Activated T-cell treated with anti-CD3 and anti-CD28 coated beads, Interleukin-2, amount 50 U/mL, for 1 hour (primary cell): ENCODE results near the gene PMVK.

Experiments
- DNase-seq: peaks from one replicate; pipeline ENCODE4 v3.0.0-alpha.2; 2020

The PMVK gene

DNA sequence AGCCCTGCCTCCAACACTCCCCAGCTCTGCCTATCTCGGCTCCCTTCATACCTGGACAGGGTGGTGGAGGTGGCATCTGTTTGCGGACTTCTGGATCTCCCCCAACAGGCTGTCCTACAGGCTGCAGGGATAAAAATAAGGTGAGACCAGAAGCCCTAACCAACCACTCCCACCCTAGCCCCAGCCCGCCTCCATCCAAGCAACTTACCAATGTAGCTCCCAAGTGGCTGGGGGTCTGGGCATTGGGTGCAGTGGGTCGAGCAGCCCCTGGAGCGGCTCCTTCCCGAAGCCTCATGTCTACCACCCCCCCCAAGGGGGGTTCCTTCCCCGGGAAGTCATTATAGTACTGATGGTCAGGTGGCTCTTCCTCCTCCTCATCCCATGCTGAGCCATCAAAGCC is 29.6 kb upstream of the PMVK start:
- DNase-seq = no peak

DNA sequence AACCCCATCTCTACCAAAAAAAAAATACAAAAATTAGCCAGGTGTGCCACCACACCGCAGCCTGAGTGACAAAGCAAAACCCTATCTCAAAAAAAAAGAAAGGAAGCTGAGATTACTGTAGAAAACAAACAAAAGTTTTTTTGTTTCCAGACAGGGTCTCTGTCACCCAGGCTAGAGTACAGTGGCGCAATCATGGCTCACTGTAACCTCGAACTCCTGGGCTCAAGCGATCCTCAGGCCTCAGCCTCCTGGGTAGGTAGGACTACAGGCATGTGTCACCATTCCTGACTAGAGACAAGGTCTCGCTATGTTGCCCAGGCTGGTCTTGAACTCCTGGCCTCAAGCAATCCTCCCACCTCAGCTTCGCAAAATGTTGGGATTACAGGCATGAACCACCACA is 27.8 kb upstream of the PMVK start:
- DNase-seq = no peak

DNA sequence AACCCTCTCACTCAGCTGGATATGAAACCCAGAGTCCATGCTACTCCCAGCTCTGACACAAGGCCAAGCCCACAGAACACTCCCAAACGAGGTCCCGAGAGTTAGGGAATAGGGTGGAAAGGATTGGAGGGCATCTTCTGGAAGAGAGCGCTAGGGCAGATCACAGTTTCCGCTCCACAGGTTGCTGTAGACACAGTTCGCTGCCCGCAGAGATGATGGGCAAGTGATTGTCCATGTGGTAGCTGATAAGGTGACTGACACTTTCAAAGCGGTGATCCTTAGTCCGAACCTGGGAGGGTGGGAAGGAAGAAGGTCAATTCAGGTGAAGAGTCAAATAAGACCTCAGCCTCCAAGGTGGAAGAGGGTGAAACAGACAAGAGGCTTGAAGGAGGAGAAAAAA is 27.1 kb upstream of the PMVK start:
- no peak for DNase-seq

DNA sequence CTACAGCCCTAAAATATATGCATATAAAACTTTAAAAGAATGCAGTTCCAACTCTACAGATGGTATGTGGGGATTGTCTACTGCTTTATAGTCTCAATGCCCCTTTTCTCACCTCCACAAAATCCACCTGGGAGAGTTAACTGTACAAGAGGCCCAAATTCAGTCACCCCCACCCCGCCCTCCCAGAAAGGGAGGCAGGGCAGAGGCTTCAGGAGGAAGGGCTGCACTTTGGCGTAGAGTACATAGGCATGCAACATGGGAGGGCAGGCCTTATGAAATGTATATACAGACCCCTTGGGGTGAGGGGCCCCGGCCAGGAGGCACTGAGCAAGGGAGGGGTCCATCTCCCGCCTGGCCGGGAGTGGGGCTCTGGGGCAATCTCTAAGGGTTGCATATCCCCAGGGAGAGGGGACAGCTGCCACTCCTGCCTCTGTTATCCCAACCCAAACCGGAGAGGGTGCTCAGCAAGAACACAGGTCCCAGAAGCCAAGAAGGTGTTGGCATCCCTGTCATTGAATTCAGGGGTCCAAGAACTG is 26.3 kb upstream of the PMVK start:
- no peak for DNase-seq

DNA sequence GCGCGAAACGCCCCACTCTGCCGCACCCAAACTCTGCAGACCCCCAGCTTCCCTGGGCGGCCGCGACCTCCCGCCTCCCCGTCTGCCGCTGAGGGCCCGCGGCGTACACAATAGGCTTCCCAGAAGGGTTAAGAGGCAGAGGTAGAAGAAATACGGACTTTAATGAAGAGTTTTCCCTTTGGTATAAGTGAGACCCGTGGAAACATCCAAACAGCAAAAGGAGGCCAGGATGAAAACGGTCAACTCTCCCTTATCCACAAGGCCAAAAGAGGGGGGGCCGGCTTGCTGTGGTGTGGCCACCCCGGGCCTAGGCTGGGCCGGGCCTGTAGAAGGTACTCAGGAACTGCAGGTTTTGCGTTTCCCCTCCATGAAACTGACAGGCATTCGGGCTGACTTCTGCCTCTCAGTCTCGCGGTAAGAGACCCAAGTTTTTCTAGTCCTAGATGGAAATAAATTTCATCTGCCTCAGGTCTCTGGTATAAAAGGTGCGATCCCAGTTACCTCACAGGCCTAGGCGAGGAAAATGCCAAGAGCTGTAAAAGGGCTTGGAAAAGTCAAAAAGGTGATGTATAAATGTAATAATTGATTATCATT is 25.7 kb upstream of the PMVK start:
- DNase-seq = no peak

DNA sequence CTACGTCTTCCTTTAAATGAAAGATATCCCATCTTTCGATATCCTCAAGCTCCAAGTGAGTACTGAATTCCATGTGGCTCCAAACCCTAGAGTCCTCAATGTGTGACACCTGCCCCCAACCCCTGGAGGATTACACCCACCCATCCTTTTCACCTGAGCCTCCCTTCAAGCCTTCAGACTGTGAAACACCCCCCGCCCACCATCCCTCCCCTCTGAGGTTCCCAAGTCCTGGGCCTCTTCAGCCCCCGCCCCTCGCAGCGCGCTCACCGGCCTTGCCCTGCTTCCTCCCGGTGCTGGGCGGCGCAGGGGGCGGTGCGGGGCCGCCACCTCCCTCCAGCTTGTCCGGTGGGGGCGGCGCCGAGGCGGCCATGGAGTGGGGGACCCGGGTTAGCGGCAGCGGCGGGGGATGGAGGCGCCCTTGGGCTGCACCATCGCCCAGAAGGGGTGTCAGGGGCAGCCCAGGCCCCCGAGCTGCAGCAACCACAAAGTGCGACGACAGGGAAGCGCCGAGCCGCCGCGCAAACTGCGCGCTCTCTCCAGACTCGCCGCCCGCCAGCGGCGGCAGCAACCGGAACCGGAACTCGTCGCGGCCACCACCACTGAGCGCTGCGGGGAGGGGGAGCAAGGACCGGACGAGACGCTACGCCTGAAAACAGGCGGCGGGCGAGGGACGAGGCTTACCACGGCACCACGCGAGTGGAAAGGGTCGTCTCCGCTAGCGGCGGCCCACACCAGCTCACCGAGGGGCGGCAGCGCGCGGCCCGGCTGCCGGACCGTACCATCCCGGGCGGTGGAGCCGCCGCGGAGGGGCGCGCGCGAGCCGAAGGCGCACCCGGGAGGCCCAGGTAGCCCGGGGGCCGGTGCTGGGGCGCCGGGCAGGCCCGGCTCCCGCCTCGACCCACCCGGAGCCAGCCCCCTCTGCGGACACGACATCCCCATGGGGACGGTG is 25.0 kb upstream of the PMVK start, which contains the start of gene PYGO2:
TSS of gene PYGO2 (minus strand) at position 576 of the 949 bp plus-strand sequence. CDS start at position 370, 206 bp downstream.
- peak; percentile 86 for DNase-seq

DNA sequence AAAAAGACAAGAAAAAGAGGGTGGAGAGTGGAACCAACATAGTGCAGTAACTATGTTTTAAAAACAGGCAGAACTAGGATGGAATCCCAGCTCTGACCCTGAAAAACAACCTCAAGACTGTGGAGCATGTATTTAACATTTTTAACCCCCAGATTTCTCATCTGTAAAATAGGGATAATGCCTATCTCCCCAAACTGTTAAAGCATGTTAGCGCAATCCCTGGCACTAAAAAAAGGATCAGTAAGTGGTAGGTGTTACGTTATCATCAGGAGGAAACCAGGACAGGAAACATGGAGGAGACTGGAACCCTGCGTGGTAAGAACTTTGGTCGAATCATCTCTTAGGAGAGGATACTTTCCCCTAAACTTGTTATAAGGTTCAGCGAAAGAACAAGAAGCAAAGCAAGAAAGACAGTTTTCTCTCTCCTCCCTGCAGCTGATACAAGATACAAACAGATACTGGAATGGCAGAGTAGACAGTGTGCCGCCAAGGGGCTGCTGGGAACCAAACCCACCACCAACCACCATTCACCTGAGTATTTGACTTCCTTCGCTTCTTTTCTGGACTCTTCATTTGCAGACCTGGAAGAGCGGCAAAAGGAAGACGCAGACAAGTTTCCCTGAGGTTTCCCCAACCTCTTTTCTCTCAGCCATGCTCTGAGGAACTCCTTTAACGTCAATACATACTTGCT is 24.1 kb upstream of the PMVK start:
- no peak for DNase-seq

DNA sequence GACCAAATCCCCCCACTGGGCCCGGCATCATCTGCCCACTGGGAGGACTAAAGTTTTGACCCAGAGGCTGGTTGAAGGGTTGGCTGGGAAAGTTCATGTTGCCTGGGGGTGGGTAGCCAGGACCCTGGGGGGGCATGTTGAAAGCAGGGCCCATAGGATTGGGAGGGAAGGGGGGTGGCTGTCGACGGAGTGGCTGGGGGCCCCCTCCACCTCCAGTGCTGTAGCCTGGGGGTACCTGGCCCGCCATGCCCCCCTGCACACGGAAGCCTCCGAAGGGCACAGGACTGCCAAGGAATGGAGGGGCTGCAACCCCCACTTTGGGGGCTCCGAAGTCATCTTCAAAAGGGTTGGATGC is 22.9 kb upstream of the PMVK start:
- no peak for DNase-seq

DNA sequence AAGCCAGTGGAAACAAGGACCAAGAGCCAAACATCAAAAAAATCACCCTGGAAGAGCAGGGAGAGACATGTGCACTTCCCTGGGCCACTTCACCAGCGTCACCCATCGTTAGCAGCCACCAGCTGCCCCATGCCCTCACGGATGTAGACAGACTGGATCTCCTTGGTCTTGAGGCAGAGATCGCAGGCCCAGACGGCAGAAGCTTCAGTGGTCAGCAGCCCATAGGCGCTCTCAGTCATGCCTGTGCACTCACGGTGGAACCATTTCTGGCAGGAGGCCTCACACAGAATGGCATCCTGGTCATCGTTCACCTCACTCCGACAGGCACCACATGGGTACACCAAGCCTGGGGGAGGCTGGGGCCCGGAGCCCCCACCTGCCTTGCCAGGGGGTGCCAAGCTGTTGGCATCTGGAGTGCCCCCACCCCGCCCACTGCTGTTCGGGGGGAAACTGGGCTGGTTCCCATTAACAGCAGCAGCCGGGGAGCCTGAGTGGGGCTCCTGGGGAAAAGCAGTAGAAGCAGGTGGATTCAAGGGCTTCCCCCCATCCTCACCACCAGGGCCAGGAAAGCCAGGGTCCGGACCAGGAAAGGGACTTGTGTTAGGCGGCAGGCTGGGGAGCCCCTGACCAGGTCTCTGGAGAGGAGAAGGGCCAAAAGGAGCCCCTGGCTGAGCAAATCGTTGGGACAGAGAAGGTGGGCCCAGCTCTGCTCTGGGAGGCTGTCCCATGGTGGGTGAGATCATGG is 22.3 kb upstream of the PMVK start:
- peak; percentile 18 for DNase-seq

DNA sequence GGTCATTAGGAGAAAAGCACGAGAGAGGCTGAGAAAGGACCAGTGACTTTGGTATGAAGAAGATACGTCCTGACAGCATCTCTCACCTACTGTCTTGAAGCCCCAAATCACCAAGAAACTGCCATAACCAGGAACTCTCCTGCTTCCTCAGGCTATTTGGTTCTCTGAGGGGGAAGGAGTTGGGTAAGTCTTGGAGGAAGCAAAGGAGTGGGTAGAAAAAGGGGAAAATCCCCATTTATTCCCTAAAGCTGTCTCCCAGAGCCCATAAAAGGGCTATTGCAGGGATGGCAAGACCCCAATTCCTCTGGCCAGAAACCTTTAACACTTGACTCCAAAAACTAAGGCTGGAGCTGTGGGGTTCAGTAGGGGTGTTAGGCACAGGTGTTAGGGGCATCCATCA is 21.5 kb upstream of the PMVK start:
- DNase-seq = no peak

DNA sequence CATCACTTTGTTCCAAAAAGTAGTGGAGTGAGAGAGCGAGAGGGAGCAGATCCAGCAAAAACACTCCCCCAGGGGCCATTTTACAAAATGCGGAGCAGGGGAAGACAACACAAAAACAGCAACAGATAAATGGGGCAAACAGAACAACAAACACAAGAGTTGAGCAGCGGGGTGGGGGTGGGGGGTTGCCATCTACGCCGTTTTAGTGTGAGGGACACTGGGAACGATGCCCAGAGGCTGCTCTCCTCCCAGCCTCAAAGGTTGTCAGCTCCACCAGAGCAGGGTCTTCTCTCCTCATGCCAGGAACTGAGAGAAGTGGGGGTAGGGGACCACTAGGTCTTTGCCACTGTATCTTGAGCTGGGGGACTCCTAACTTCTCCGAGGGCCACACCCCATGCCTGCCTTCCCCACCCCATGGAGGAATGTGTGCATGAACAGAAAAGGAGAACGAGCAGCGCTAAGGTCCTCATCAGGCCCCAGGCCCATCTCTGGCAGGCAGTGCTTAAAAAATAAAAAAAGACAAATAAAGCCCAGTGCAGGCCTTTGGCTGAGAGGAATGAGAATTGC is 20.7 kb upstream of the PMVK start:
- DNase-seq = peak; percentile 17

DNA sequence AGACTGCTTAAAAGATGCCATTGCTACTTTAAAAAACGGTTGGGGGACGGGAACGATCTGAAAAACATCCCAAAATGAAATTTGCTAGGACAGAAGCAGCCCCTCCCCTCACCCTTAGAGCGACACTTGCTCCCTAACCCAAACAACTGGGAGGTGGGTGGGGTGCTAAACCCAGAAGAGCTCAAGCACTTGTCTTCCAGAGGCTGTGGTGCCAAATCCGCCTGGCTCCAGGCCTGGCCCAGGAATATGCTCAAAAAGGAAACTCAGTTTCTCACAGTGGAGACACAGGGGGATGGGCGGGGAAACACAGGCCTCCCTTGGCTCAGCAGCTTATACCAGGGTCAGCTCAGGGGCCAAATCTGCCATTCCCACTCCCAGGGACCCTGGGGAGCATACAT is 20.0 kb upstream of the PMVK start:
- DNase-seq = peak; percentile 18

DNA sequence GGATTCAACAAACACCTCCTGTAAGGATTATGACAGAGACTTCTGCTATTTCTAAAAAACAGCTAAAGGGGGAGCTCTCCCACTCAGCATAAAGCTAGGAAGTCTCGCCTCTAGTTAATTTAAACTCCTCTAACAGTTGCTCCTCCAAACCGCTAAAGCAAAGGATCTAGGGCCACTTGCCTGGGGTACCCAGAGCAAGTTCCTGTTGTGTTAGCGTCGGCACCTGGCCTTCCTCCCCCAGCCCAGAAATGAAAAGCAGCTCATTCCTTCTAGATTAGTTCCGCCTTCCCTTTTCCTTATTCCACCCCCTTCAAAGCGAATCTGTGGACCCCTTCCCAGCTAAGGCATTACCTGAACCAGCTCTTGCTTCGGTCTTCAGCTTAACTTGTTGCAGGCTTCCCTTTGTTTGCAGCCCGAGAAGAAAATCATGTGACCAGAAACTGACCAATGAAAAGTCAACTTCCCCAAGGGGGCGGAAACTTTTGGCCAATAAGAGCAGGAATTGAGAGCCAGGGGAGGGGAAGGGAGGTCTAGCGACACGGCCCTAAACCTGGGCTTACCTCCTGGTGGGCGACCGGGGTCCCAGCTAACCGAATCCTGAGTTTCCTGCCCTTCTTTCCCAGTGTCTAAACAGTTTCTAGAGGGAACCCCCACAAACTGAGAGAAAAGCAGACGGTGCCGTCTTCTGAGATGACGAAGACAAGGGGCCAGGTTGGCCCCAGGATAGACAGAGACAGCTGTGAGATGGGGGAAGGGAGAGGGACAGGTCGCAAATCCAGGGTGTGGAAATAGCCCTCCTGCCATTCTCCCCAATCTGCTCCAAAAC is 19.4 kb upstream of the PMVK start, which contains the start of gene PBXIP1:
TSS of gene PBXIP1 (minus strand) at position 382 of the 826 bp plus-strand sequence. CDS start 2,378 bp downstream, outside the sequence.
- DNase-seq = peak; percentile 69

DNA sequence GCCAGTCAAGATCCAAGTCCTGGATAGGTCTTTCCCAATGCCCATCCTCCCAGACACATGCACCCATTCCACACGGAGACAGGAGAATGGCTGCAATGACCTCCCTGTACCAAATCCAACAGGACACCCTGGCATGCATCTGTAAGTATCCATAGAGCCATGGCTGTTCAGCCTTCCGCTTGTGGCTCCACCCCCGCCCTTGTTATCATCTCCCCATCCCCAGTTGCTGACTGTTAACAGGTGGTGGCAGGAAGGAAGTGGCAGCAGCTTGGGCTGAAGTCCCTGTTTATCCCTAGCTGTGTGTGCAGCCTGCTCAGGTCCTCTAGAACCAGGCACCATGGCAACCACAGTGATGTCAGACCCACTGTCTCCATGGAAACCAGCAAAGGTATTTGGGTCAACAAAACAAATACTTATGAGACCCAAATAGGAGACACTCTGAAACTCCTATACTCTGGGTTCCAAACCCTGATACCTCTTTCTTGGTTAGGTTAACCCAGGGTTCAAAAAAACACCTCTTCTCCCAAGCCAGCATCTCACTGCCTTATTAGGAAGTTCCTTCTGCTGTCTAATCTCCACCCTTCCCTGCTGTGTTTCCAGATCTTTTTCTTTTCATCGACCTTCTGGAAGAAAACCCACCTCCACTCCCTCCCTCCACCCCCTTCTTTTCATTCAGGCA is 18.7 kb upstream of the PMVK start:
- DNase-seq = peak; percentile 88

DNA sequence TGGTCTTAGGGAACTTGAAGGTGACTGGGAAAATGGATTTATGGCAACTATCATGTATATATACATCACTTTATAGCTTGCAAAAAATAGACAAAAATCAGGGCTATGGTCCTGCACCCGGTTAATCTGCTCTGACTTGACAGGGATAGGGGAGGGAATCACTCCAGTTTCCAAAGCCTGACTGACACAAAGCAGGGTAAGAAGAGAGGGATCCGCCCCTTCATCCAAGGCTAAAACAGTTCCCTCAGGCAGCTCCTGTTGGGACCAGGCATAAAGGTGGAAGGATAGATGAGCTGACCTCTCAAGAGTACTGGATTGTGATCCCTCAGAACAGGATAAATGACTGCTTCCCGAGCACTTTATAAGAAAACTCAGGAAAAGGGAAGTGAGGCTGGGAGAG is 18.0 kb upstream of the PMVK start:
- DNase-seq = no peak

DNA sequence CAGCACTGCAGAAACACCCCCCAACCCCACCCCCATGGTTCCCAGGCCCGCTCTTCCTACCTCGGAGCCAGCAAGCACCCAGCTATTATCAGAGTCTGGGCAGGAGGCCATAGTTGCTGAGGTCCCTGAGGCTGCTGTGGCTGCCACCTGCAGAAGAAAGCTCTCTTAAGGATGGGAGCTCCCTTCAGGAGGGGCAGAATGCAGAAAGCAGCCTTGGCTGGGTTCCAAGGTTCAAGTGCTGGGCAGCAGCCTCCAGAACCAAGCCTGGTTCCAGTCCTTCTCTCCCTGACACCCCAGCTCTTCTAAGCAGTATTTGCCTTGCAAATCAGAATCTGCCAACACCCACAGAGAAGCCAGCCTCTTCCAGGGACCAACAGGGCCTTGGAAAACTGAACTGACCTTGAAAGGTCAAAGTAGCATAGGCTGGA is 17.1 kb upstream of the PMVK start:
- no peak for DNase-seq

DNA sequence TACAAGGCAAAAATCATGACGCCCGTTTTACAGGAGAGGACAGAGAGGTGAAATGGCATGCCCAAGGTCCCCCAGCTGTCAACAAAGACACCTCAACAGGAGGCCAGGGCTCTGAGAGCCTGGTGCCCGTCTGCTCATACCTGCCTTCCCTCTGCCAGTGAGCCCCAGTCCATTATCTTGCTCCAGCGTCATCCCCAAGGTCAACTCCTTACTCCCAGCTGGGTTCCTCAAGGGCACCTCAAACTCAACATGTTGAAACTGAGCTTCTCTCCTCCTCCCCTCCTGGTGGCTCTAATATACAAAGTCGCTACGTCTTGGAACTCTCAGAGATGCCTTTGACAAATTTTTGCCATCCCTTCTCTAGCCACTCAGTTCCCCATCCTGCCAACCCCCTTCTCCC is 16.1 kb upstream of the PMVK start:
- DNase-seq = no peak

DNA sequence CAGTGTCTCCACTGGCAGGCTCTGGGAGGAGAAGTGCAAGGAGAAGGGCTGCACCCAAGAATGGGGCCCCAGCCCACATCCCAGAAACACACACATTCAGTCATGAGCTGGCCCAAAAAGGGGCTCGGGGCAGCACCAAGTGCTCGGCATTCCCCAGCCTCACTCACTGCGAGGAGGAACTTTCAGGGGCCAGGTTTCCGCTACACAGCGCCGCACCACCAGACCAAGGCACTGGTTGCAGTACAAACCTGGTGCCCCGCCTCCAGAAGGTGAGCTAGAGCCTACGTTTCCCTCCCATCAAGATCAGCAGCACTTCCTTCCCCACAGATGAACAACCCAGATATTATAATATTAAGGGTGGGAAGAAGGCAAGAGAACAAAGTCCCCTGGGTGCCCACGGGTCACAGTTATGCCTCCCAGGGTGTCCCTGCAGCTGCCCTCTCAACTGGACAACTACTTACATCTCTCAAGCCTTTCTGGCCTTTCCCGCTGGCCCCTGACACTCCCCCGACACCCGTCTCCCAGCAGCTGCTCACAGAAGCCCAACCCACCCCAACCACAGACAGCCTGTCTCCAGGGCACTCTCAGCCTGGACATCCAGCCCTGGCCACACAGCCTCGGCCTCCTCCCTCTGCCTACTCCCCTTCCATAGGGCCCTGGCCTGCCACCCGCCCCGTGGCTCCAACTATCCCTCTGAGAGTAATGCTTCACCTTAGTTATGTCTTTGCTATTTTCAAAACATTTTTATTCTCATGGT is 15.6 kb upstream of the PMVK start:
- DNase-seq = peak; percentile 68

DNA sequence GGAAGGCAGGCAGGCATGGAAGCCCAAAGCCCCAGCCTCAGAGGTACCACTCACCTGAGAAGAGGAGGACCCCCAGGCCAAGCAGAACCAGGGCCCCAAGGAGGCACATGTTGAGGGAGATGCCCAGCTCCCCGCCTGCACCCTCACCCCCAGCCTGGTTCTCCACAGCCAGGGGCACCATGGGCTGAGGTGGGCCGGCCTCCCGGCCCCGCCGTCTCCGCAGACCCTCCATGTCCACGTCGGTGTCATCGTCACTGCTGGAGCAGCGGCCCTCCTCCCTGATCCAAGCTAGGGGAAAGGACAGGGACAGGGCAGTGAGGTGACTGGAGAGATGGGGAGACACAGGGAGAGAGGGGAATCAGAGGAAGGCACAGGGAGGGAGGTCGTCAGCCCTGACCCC is 11.6 kb upstream of the PMVK start:
- DNase-seq = no peak
